Mucosa of descending colon (tissue), 3 donors: ENCODE results near the gene FKBP5. TPM values are rescaled to one million over a fixed set of nuclear protein-coding genes. Genes with fewer than 3 reads are reported as not detected.

Source experiments
- ATAC-seq: fragments of 200-7000 bp; cut with Tn5 transposase; one replicate; pipeline ENCODE4 v1.9.1; 2020; ENCODE audit warnings: mild to moderate bottlenecking, moderate library complexity
- DNase-seq, 3 donors: peaks; one replicate each; pipeline ENCODE4 v3.0.0-alpha.2; 2020
- H3K36me3 ChIP-seq: fragments of 200-600 bp; one replicate; pipeline ENCODE4 v1.8.0; 2021; ENCODE audit warnings: low read depth, mild to moderate bottlenecking
- H3K4me1 ChIP-seq: fragments of 200-600 bp; one replicate; pipeline ENCODE4 v1.8.0; 2021; ENCODE audit warnings: low read depth, mild to moderate bottlenecking
- H3K4me3 ChIP-seq: fragments of 200-600 bp; one replicate; pipeline ENCODE4 v1.8.0; 2021; ENCODE audit warnings: mild to moderate bottlenecking
- H3K9me3 ChIP-seq: fragments of 200-600 bp; one replicate; pipeline ENCODE4 v1.8.0; 2021; ENCODE audit warnings: mild to moderate bottlenecking
- intact Hi-C, 2 donors: fragments of 100-400 bp; cut with DNase I in 1 of 2; cut with micrococcal nuclease in 1 of 2; formaldehyde crosslinking; loops; one replicate each; pipeline versions ENCODE4 v1.11.0 to v1.11.1; 2022; cut with DNase I, micrococcal nuclease
- microRNA-seq: library from miRNA; unstranded; fragments of <30 nt; microRNA quantifications from one replicate; pipeline ENCODE4, GENCODE V29; 2019
- total RNA-seq, 3 donors: library from RNA; stranded (reverse); fragmentation: NEBNext Ultra II Directional in 2 of 3; extraction: Animal tissue kit (Norgen Biotek cat#: 25700) in 2 of 3; gene quantifications; one replicate each; pipeline versions ENCODE4 v1.2.1 to v1.2.4, GENCODE V29; 2021 to 2023
- TF ChIP-seq, protein P1 (sequence below): fragments of 200-600 bp; IDR thresholded peaks from one replicate; pipeline ENCODE4 v1.8.0; 2022; ENCODE audit warnings: antibody characterized with exemption, mild to moderate bottlenecking
- donor health status: DM: no; HTN: no; CAD: no; lungs with moderate emphysema.
- donor health status: DM: no; HTN: no; CAD: no.
- donor health status: DM: no; HTN: yes; CAD: no.

The FKBP5 gene
- total RNA-seq, 3 donors from 2014 or later = 22.1 to 174 (median 150) TPM

DNA sequence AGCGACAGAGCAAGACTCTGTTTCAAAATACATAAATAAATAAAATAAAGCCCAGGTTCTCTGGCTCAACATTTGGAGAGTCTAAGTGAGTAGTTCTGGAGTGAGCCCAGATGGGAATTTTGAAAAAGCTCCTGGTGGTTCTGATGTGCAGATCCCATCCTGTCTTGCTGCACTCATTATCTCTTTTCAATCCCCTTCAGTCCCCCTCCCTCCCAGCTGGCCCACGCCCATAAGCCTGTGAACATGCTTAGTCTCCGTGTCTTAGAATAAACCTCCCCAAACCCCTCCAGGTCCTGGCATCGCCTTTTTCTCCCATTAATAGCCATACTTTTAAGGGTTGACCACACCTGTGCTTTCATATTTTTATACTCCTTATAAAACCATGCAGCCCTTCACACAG is 156.6 kb downstream of the FKBP5 start:
- DNase-seq = no peak
- intact Hi-C loops = no loop called here
- no peaks in the 10 kb centered on the region for H3K4me1 ChIP-seq
- no peak overlapping the region for H3K4me3 ChIP-seq
- no peaks in the 10 kb centered on the region for H3K36me3 ChIP-seq
- no peak for ATAC-seq
- H3K9me3 ChIP-seq = no peaks in the 10 kb centered on the region
- TF ChIP-seq, protein P1, sequence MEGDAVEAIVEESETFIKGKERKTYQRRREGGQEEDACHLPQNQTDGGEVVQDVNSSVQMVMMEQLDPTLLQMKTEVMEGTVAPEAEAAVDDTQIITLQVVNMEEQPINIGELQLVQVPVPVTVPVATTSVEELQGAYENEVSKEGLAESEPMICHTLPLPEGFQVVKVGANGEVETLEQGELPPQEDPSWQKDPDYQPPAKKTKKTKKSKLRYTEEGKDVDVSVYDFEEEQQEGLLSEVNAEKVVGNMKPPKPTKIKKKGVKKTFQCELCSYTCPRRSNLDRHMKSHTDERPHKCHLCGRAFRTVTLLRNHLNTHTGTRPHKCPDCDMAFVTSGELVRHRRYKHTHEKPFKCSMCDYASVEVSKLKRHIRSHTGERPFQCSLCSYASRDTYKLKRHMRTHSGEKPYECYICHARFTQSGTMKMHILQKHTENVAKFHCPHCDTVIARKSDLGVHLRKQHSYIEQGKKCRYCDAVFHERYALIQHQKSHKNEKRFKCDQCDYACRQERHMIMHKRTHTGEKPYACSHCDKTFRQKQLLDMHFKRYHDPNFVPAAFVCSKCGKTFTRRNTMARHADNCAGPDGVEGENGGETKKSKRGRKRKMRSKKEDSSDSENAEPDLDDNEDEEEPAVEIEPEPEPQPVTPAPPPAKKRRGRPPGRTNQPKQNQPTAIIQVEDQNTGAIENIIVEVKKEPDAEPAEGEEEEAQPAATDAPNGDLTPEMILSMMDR = no peak

DNA sequence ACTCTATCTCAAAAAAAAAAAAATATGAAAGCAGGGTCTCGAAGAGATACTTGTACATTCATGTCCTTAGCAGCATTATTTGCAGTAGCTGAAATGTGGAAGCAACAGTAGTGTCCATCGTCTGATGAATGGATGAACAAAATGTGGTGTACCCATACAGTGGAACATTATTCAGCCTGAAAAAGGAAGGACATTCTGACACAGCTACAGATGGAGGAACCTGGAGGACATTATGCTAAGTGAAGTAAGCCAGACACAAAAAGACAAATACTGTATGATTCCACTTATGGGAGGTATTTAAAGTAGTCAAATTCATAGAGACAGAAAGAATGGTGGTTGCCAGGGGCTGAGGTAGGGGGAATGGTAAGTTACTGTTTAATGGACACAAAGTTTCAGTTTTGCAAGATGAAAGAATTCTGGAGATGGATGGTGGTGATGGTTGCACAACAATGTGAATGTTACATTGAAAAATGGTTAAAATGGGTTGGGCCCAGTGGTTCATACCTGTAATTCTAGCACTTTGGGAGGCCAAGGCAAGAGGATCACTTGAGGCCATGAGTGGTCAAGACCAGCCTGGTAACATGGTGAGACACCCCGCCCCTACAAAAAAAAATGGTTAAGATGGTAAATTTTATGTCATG is 164.2 kb downstream of the FKBP5 start:
- TF ChIP-seq, protein P1 = no peak
- Histone ChIP-seq H3K4me1 (no peaks in the 10 kb centered on the region), H3K4me3 (no peak overlapping the region), H3K36me3 (no peaks in the 10 kb centered on the region), H3K9me3 (no peaks in the 10 kb centered on the region)
- DNase-seq (no peak), ATAC-seq (no peak)
- intact Hi-C loops = loop anchor here (5.0 to 10.0 kb wide), 2 partner anchors 50 to 213 kb away; partner anchors contain the start of gene ARMC12 (in 2 of the 2)

Small RNA genes lying within 50 kb of the gene (microRNA-seq; reads per million reads assigned to microRNA genes)
- 5.6 reads per million, percentile 25 among the genes with 10 or more reads in this experiment for gene MIR5690

Other genes starting within 250 kb of the FKBP5 start
- 1 to 10 TPM; 4.1 to 5.0 (median 4.4) TPM for gene FANCE, start 236.6 kb downstream of the FKBP5 start, total RNA-seq
- gene RPL10A, start 220.5 kb downstream of the FKBP5 start, total RNA-seq = 1,000 to 10,000 TPM in 1 of 3 donors, 100 to 1,000 TPM in 2; 849 to 1,069 (median 985) TPM
- gene TEAD3, start 191.8 kb downstream of the FKBP5 start, total RNA-seq = 10 to 100 TPM; 28.3 to 98.0 (median 28.8) TPM
- not detected for gene TULP1, start 176.0 kb downstream of the FKBP5 start, total RNA-seq
- under 1 TPM; 0.31 to 0.55 (median 0.44) TPM for gene ARMC12, start 48.1 kb upstream of the FKBP5 start, total RNA-seq
- not detected for gene CLPSL2, start 87.7 kb upstream of the FKBP5 start, total RNA-seq
- not detected for gene CLPSL1, start 92.1 kb upstream of the FKBP5 start, total RNA-seq
- gene CLPS, start 108.4 kb upstream of the FKBP5 start, total RNA-seq = not detected
- gene LHFPL5, start 116.4 kb upstream of the FKBP5 start, total RNA-seq = under 1 TPM in 1 of 3 donors, not detected in 2; 0.19 TPM
- 10 to 100 TPM; 57.3 to 84.3 (median 75.8) TPM for gene SRPK1, start 232.2 kb upstream of the FKBP5 start, total RNA-seq